Parathyroid adenoma (tissue), 2 donors: ENCODE data around the gene RNF144A.

Experiments
- H2AFZ ChIP-seq: fragments of 300-600 bp; sonication (generic); one replicate; pipeline ENCODE4 v1.7.0; 2017; ENCODE audit warnings: antibody characterized with exemption, mild to moderate bottlenecking
- H3K27ac ChIP-seq: fragments of 300-600 bp; sonication (generic); one replicate; pipeline ENCODE4 v1.7.0; 2017
- H3K27me3 ChIP-seq: fragments of 300-600 bp; sonication (generic); one replicate; pipeline ENCODE4 v1.7.0; 2017; ENCODE audit warnings: low read length; ENCODE audit not compliant: control insufficient read depth, insufficient read depth
- H3K36me3 ChIP-seq: fragments of 300-600 bp; sonication (generic); one replicate; pipeline ENCODE4 v1.7.0; 2017; ENCODE audit warnings: low read length; ENCODE audit not compliant: control insufficient read depth, insufficient read depth
- H3K4me1 ChIP-seq: fragments of 300-600 bp; sonication (generic); one replicate; pipeline ENCODE4 v1.7.0; 2017; ENCODE audit warnings: control low read depth
- H3K4me2 ChIP-seq: fragments of 300-600 bp; sonication (generic); one replicate; pipeline ENCODE4 v1.7.0; 2017; ENCODE audit warnings: low read length
- H3K4me3 ChIP-seq: fragments of 300-600 bp; sonication (generic); one replicate; pipeline ENCODE4 v1.7.0; 2017; ENCODE audit warnings: low read depth, low read length
- H3K79me2 ChIP-seq: fragments of 300-600 bp; sonication (generic); one replicate; pipeline ENCODE4 v1.7.0; 2017; ENCODE audit warnings: control low read depth
- H3K9ac ChIP-seq: fragments of 300-600 bp; sonication (generic); one replicate; pipeline ENCODE4 v1.7.0; 2017; ENCODE audit warnings: mild to moderate bottlenecking
- H3K9me3 ChIP-seq: fragments of 300-600 bp; sonication (generic); one replicate; pipeline ENCODE4 v1.7.0; 2017; ENCODE audit warnings: low read length; ENCODE audit not compliant: control insufficient read depth
- TF ChIP-seq, protein P1 (sequence below): fragments of 300-600 bp; sonication (generic); IDR thresholded peaks from one replicate; pipeline ENCODE4 v1.7.0; 2017; ENCODE audit warnings: antibody characterized with exemption, mild to moderate bottlenecking
- donor health status: primary hyperparathyroidism.

RNF144A gene

DNA sequence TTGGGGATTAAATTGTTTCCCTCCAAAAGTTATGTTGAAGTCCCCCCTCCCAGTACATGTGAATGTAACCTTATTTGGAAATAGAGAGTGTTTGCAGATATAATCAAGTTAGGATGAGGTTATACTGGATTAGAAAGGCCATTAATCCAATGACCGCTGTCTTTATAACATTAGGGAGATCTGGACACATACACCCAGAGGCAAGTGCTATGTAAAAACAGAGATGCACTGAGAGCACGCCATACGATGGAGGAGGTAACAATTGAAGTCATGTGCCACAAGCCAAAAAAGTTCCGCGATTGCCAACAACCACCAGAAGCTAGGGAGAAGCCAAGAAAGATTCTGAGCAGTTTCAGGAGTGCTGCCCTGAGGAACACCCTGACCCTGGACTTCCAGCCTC is 153.3 kb downstream of the RNF144A start:
- H3K36me3 ChIP-seq = no peaks in the 10 kb centered on the region
- TF ChIP-seq, protein P1, sequence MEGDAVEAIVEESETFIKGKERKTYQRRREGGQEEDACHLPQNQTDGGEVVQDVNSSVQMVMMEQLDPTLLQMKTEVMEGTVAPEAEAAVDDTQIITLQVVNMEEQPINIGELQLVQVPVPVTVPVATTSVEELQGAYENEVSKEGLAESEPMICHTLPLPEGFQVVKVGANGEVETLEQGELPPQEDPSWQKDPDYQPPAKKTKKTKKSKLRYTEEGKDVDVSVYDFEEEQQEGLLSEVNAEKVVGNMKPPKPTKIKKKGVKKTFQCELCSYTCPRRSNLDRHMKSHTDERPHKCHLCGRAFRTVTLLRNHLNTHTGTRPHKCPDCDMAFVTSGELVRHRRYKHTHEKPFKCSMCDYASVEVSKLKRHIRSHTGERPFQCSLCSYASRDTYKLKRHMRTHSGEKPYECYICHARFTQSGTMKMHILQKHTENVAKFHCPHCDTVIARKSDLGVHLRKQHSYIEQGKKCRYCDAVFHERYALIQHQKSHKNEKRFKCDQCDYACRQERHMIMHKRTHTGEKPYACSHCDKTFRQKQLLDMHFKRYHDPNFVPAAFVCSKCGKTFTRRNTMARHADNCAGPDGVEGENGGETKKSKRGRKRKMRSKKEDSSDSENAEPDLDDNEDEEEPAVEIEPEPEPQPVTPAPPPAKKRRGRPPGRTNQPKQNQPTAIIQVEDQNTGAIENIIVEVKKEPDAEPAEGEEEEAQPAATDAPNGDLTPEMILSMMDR = no peak
- no peaks in the 10 kb centered on the region for H3K79me2 ChIP-seq
- no peak overlapping the region for H3K4me2 ChIP-seq
- H3K27ac ChIP-seq = no peak overlapping the region
- H3K27me3 ChIP-seq = no peaks in the 10 kb centered on the region
- H3K9me3 ChIP-seq = no peaks in the 10 kb centered on the region
- H3K9ac ChIP-seq = no peak overlapping the region
- no peaks in the 10 kb centered on the region for H3K4me1 ChIP-seq
- no peak overlapping the region for H2AFZ ChIP-seq
- H3K4me3 ChIP-seq = no peak overlapping the region

DNA sequence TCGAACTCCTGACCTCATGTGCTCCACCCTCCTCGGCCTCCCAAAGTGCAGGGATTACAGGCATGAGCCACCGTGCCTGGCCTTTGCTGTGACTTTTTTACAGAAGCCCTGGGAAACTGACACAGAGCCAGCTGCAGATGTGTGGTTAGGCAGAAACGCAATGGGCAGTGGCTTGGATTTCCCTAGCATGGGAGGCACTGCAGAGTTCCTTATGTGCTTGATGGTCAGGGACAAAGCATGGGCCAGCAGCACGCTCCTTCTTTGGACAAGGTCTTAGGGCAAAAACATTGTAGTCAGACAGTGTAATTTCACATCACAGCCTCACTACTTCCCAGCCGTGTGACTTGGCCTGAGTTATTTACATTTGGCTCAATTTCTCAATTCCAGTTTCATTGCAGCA is 153.9 kb downstream of the RNF144A start:
- H3K9me3 ChIP-seq = no peaks in the 10 kb centered on the region
- no peak overlapping the region for H3K4me3 ChIP-seq
- H3K4me1 ChIP-seq = no peaks in the 10 kb centered on the region
- H2AFZ ChIP-seq = no peak overlapping the region
- no peak overlapping the region for H3K4me2 ChIP-seq
- H3K27ac ChIP-seq = no peak overlapping the region
- no peak overlapping the region for H3K9ac ChIP-seq
- TF ChIP-seq, protein P1 = no peak
- no peaks in the 10 kb centered on the region for H3K27me3 ChIP-seq
- H3K36me3 ChIP-seq = no peaks in the 10 kb centered on the region
- no peaks in the 10 kb centered on the region for H3K79me2 ChIP-seq

DNA sequence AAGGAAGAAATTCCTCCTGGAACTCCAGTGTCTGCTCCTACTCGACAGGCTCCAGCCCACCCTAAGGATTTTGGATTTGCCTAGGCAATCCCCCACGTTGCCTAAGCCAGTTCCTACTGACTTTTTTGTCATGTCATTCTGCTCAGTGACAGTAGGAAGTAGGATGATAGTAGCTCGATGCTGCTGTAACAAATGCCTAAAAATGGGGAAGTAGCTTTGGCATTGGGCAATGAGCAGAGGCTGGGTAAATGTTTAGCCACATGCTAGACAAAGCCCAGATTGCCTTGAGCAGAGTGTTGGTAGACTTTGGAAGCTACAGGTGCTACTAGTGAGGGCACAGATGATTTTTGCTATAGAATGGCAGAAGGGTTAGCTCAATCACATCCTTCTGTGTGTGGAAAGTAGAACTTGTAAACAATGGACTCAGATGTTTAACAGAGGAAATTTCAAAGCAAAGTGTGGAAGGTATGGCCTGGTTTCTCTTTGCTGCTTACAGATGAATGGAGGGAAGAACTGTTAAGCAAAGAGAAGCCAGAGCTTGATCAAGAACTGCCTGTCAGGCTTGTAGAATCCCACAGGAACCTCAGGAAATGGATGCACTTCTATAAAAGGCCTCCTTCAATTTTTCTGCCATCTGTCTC is 154.8 kb downstream of the RNF144A start:
- Histone ChIP-seq H3K9me3 (no peaks in the 10 kb centered on the region), H3K27ac (no peak overlapping the region), H3K36me3 (no peaks in the 10 kb centered on the region), H3K4me3 (no peak overlapping the region), H3K9ac (no peak overlapping the region), H3K27me3 (no peaks in the 10 kb centered on the region), H3K79me2 (no peaks in the 10 kb centered on the region), H2AFZ (no peak overlapping the region), H3K4me1 (no peaks in the 10 kb centered on the region), H3K4me2 (no peak overlapping the region)
- TF ChIP-seq, protein P1 = no peak

DNA sequence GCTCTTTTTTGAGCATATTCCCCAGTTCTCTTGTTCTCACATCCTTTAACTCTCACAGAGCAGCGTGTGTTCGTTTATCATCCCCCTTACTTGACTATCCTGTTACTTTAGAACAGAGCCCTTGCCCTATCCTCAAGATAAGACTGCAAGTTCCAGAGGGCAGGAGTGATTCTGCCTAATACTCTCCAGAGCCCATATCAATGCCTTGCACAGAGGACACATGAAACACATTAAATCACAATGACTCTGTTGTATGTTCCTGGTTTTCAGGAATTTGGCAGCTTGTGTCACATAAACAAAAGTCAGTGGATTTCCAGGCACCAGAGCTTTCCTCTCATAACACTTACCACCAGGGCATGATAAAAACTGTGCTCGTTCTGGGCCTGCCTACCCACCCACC is 156.7 kb downstream of the RNF144A start:
- Histone ChIP-seq H3K9me3 (no peaks in the 10 kb centered on the region), H3K4me2 (no peak overlapping the region), H3K27ac (no peak overlapping the region), H3K79me2 (no peaks in the 10 kb centered on the region), H3K9ac (no peak overlapping the region), H3K4me1 (no peaks in the 10 kb centered on the region), H2AFZ (no peak overlapping the region), H3K4me3 (no peak overlapping the region), H3K36me3 (no peaks in the 10 kb centered on the region), H3K27me3 (no peaks in the 10 kb centered on the region)
- TF ChIP-seq, protein P1 = no peak

DNA sequence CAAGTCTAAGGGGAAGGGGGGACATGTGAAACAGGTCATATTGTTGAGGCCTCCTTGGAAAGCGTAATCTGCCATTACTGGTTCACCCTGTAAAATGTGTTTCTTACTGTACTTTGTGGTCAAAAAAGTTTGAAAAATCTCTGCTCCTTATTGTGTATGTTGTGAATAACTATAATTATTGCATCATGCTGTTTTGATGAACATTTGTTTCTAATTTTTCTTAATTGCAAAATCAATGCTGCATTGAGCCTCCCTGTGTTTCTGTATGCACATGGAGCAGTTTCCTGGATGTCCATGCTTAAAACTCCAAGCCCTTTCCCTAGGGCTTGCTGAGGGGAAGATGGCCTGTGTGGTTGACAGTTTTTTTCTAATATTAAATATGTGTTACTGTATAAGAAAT is 158.6 kb downstream of the RNF144A start:
- TF ChIP-seq, protein P1 = no peak
- Histone ChIP-seq H3K9me3 (no peaks in the 10 kb centered on the region), H3K27ac (no peak overlapping the region), H3K79me2 (no peaks in the 10 kb centered on the region), H3K4me1 (no peaks in the 10 kb centered on the region), H3K36me3 (no peaks in the 10 kb centered on the region), H2AFZ (no peak overlapping the region), H3K9ac (no peak overlapping the region), H3K27me3 (no peaks in the 10 kb centered on the region), H3K4me2 (no peak overlapping the region), H3K4me3 (no peak overlapping the region)
